H9 (cell line): Measurements from ENCODE around the gene SERTAD2. TPM values are rescaled to one million over a fixed set of nuclear protein-coding genes. Genes with fewer than 3 reads are reported as not detected.

ENCODE experiments used
- DNase-seq: peaks from one replicate; pipeline ENCODE4 v3.0.0-alpha.2; 2017
- H2AFZ ChIP-seq: one replicate; pipeline ENCODE4 v1.6.1; 2013; ENCODE audit warnings: mild to moderate bottlenecking, low read length, control low read depth, moderate library complexity
- H2AK5ac ChIP-seq: 2 replicates; pipeline ENCODE4 v1.6.1; 2013; ENCODE audit warnings: low read length, control low read depth, mixed read lengths; ENCODE audit not compliant: insufficient read length
- H2BK120ac ChIP-seq: one replicate; pipeline ENCODE4 v1.6.1; 2013; ENCODE audit warnings: low read depth, mild to moderate bottlenecking, low read length, control low read depth, inconsistent platforms; ENCODE audit not compliant: poor library complexity, severe bottlenecking
- H2BK12ac ChIP-seq: 2 replicates; pipeline ENCODE4 v1.6.1; 2013; ENCODE audit warnings: low read length, control low read depth, mixed read lengths, low read depth; ENCODE audit not compliant: insufficient read length
- H2BK15ac ChIP-seq: 2 replicates; pipeline ENCODE4 v1.6.1; 2013; ENCODE audit warnings: low read depth, low read length, control low read depth
- H2BK20ac ChIP-seq: one replicate; pipeline ENCODE4 v1.6.1; 2013; ENCODE audit warnings: low read depth, mild to moderate bottlenecking, low read length, control low read depth, inconsistent platforms; ENCODE audit not compliant: poor library complexity, severe bottlenecking
- H2BK5ac ChIP-seq: 2 replicates; pipeline ENCODE4 v1.6.1; 2013; ENCODE audit warnings: low read length, control low read depth, mixed read lengths; ENCODE audit not compliant: insufficient read length
- H3K14ac ChIP-seq: 2 replicates; pipeline ENCODE4 v1.6.1; 2013; ENCODE audit warnings: low read length, control low read depth; ENCODE audit not compliant: insufficient read depth
- H3K18ac ChIP-seq: 2 replicates; pipeline ENCODE4 v1.6.1; 2013; ENCODE audit warnings: low read depth, mild to moderate bottlenecking, mixed read lengths, low read length, control low read depth; ENCODE audit not compliant: insufficient read length
- H3K23ac ChIP-seq: 2 replicates; pipeline ENCODE4 v1.6.1; 2013; ENCODE audit warnings: low read length, control low read depth, mixed read lengths, low read depth; ENCODE audit not compliant: insufficient read length
- H3K23me2 ChIP-seq: 2 replicates; pipeline ENCODE4 v1.6.1; 2013; ENCODE audit warnings: low read depth, mild to moderate bottlenecking, mixed read lengths, low read length, control low read depth; ENCODE audit not compliant: insufficient read length, poor library complexity, severe bottlenecking
- H3K27ac ChIP-seq: 2 replicates; pipeline ENCODE4 v1.5.1; 2013; ENCODE audit warnings: low read length, control low read depth, mixed read lengths, low read depth; ENCODE audit not compliant: insufficient read length
- H3K27me3 ChIP-seq: 2 replicates; pipeline ENCODE4 v1.6.1; 2013; ENCODE audit warnings: low read length, control low read depth, inconsistent platforms; ENCODE audit not compliant: insufficient read depth
- H3K4ac ChIP-seq: 2 replicates; pipeline ENCODE4 v1.6.1; 2013; ENCODE audit warnings: low read depth, mild to moderate bottlenecking, control low read depth, inconsistent platforms, low read length, moderate library complexity
- H3K4me1 ChIP-seq: 2 replicates; pipeline ENCODE4 v1.6.1; 2013; ENCODE audit warnings: low read length, control low read depth, inconsistent platforms; ENCODE audit not compliant: insufficient read depth
- H3K4me2 ChIP-seq: 2 replicates; pipeline ENCODE4 v1.6.1; 2013; ENCODE audit warnings: low read length, control low read depth, mixed read lengths; ENCODE audit not compliant: insufficient read length, insufficient read depth
- H3K56ac ChIP-seq: 2 replicates; pipeline ENCODE4 v1.6.1; 2013; ENCODE audit warnings: low read depth, mild to moderate bottlenecking, mixed read lengths, low read length, control low read depth; ENCODE audit not compliant: insufficient read length
- H3K79me1 ChIP-seq: 2 replicates; pipeline ENCODE4 v1.6.1; 2013; ENCODE audit warnings: low read depth, mild to moderate bottlenecking, moderate library complexity, low read length, control low read depth, inconsistent platforms; ENCODE audit not compliant: insufficient read depth, poor library complexity, severe bottlenecking
- H3K79me2 ChIP-seq: 2 replicates; pipeline ENCODE4 v1.6.1; 2013; ENCODE audit warnings: low read length, control low read depth, inconsistent platforms; ENCODE audit not compliant: insufficient read depth
- H3K9ac ChIP-seq: 2 replicates; pipeline ENCODE4 v1.6.1; 2013; ENCODE audit warnings: low read length, control low read depth, mixed read lengths; ENCODE audit not compliant: insufficient read length; ENCODE audit errors: extremely low read depth
- H3K9me3 ChIP-seq: one replicate; pipeline ENCODE4 v1.6.1; 2013; ENCODE audit warnings: low read depth, low read length, inconsistent platforms; ENCODE audit not compliant: control insufficient read depth
- H3T11ph ChIP-seq: one replicate; pipeline ENCODE4 v1.6.1; 2013; ENCODE audit warnings: mild to moderate bottlenecking, low read length, control low read depth, inconsistent platforms
- H4K20me1 ChIP-seq: one replicate; pipeline ENCODE4 v1.6.1; 2013; ENCODE audit not compliant: control insufficient read depth, insufficient read length, insufficient read depth
- H4K5ac ChIP-seq: 2 replicates; pipeline ENCODE4 v1.6.1; 2013; ENCODE audit warnings: low read depth, mild to moderate bottlenecking, mixed read lengths, low read length, control low read depth; ENCODE audit not compliant: insufficient read length
- H4K8ac ChIP-seq: replicated peaks from 2 replicates; pipeline ENCODE4 v1.6.1; 2013; ENCODE audit warnings: low read length, control low read depth, mixed read lengths, low read depth; ENCODE audit not compliant: insufficient read length
- H4K91ac ChIP-seq: 2 replicates; pipeline ENCODE4 v1.6.1; 2013; ENCODE audit warnings: low read depth, mild to moderate bottlenecking, moderate library complexity, mixed read lengths, low read length, control low read depth; ENCODE audit not compliant: insufficient read length
- H3K27ac Mint-ChIP-seq, 3 experiments: 2 replicates in 2 of 3; 3 replicates in 1 of 3; pipeline ENCODE4 v1.8.0; 2020 to 2021; ENCODE audit warnings: mixed read lengths in 3 of 3, mild to moderate bottlenecking in 1 of 3, moderate library complexity in 1 of 3
- H3K27me3 Mint-ChIP-seq: 2 replicates; pipeline ENCODE4 v1.8.0; 2021; ENCODE audit warnings: low read depth, mild to moderate bottlenecking, moderate library complexity, mixed read lengths
- H3K36me3 Mint-ChIP-seq, 3 experiments: 2 replicates in 2 of 3; 3 replicates in 1 of 3; pipeline ENCODE4 v1.8.0; 2020 to 2021; ENCODE audit warnings: low read depth in 3 of 3, mixed read lengths in 3 of 3; ENCODE audit not compliant: insufficient read depth in 1 of 3
- H3K4me1 Mint-ChIP-seq, 2 experiments: 2 replicates each; pipeline ENCODE4 v1.8.0; 2020; ENCODE audit warnings: mixed read lengths in 2 of 2
- H3K4me3 Mint-ChIP-seq, 2 experiments: 2 replicates in 1 of 2; 3 replicates in 1 of 2; pipeline ENCODE4 v1.8.0; 2020 to 2021; ENCODE audit warnings: mild to moderate bottlenecking in 2 of 2, mixed read lengths in 2 of 2, moderate library complexity in 1 of 2
- H3K9me3 Mint-ChIP-seq, 2 experiments: 2 replicates in 1 of 2; 3 replicates in 1 of 2; pipeline ENCODE4 v1.8.0; 2020; ENCODE audit warnings: mild to moderate bottlenecking in 2 of 2, mixed read lengths in 2 of 2, moderate library complexity in 1 of 2
- CTCF ChIP-seq: fragments of 200-600 bp; sonication (generic); conservative IDR thresholded peaks from 3 replicates; pipeline ENCODE4 v1.8.0; 2021; ENCODE audit warnings: antibody characterized with exemption, mild to moderate bottlenecking
- WGBS: extraction: QIAGEN DNeasy Blood & Tissue Kit; methylation state at CpG from one replicate; pipeline ENCODE4 v1.1.7; 2013; ENCODE audit warnings: missing lambda C conversion rate, low lambda C conversion rate, mixed read lengths; ENCODE audit not compliant: insufficient read length; ENCODE audit errors: extremely low coverage; 5-methylcytosine and 5-hydroxymethylcytosine counted together
- total RNA-seq: library from RNA; stranded (reverse); gene quantifications from 2 replicates; pipeline ENCODE4 v1.2.1, GENCODE V29; 2021

SERTAD2 gene
- total RNA-seq, 1 experiment from 2014 or later: 3.5 TPM

GRCh38 chr2:64698668-64699444 is 45.1 kb upstream of the SERTAD2 start:
- no peak overlapping the region for H2AFZ ChIP-seq
- no peak overlapping the region for H3K14ac ChIP-seq
- WGBS: no CpG with 5 or more reads among the region's 4 CpGs
- H4K91ac ChIP-seq: no peak overlapping the region
- no peak overlapping the region for H3K27ac ChIP-seq
- no peak overlapping the region for H2BK15ac ChIP-seq
- no peak overlapping the region for H3K23ac ChIP-seq
- no peaks in the 10 kb centered on the region; the same call in 1 of the 2 replicates for H3K27me3 ChIP-seq
- Mint-ChIP-seq H3K4me1 (peaks cover 15 to 19% of the 10 kb centered on the region in 2 experiments), H3K9me3 (no peaks in the 10 kb centered on the region), H3K27ac (no peak overlapping the region), H3K36me3 (no peaks in the 10 kb centered on the region), H3K27me3 (no peaks in the 10 kb centered on the region; the same call in 1 of the 2 replicates), H3K4me3 (no peak overlapping the region)
- H3K4me2 ChIP-seq: no peak overlapping the region
- H4K5ac ChIP-seq: no peak overlapping the region
- H3K4me1 ChIP-seq: no peaks in the 10 kb centered on the region; the same call in 1 of the 2 replicates
- no peak overlapping the region for H2BK5ac ChIP-seq
- no peaks in the 10 kb centered on the region for H4K20me1 ChIP-seq
- TF ChIP-seq CTCF: no peak
- H2BK120ac ChIP-seq: no peak overlapping the region
- no peak overlapping the region for H3T11ph ChIP-seq
- H2AK5ac ChIP-seq: no peak overlapping the region
- H3K79me1 ChIP-seq: no peaks in the 10 kb centered on the region
- no peak overlapping the region for H3K9ac ChIP-seq
- H3K23me2 ChIP-seq: no peaks in the 10 kb centered on the region
- H3K18ac ChIP-seq: no peak overlapping the region
- no peak overlapping the region for H2BK20ac ChIP-seq
- H3K79me2 ChIP-seq: no peaks in the 10 kb centered on the region
- no peak overlapping the region for H3K4ac ChIP-seq
- H2BK12ac ChIP-seq: no peak overlapping the region
- H3K9me3 ChIP-seq: no peaks in the 10 kb centered on the region
- no peak for DNase-seq
- no peak overlapping the region for H3K56ac ChIP-seq
- H4K8ac ChIP-seq: no peak overlapping the region
